Measurements from ENCODE around the gene RAPGEF4. TPM values are rescaled to one million over a fixed set of nuclear protein-coding genes. Genes with fewer than 3 reads are reported as not detected.

Gene RAPGEF4
- polyA plus RNA-seq, 3 donors, result not detected

GRCh38 chr2:172928756-172929155, 193.1 kb downstream of the RAPGEF4 start:
- WGBS (ENCODE audit: insufficient coverage), result no CpG with 5 or more reads among the region's 2 CpGs
- TF ChIP-seq, protein P1, sequence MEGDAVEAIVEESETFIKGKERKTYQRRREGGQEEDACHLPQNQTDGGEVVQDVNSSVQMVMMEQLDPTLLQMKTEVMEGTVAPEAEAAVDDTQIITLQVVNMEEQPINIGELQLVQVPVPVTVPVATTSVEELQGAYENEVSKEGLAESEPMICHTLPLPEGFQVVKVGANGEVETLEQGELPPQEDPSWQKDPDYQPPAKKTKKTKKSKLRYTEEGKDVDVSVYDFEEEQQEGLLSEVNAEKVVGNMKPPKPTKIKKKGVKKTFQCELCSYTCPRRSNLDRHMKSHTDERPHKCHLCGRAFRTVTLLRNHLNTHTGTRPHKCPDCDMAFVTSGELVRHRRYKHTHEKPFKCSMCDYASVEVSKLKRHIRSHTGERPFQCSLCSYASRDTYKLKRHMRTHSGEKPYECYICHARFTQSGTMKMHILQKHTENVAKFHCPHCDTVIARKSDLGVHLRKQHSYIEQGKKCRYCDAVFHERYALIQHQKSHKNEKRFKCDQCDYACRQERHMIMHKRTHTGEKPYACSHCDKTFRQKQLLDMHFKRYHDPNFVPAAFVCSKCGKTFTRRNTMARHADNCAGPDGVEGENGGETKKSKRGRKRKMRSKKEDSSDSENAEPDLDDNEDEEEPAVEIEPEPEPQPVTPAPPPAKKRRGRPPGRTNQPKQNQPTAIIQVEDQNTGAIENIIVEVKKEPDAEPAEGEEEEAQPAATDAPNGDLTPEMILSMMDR (IDR thresholded peaks at IDR 0.05), result no peak
- H3K4me3 ChIP-seq (replicated peaks in 1 of 3; ENCODE audit: low read depth in 2 of 3, low read length in 3 of 3), result no peak overlapping the region
- peaks cover 15% of the 10 kb centered on the region for H3K4me1 Mint-ChIP-seq
- H2AFZ ChIP-seq (ENCODE audit: insufficient read depth, low read depth, low read length, poor library complexity, severe bottlenecking), result no peak overlapping the region
- H3K9ac ChIP-seq (ENCODE audit: insufficient read depth, low read length, poor library complexity, severe bottlenecking), result no peak overlapping the region
- DNase-seq, result no peak
- H3K36me3 ChIP-seq (replicated peaks in 1 of 2; ENCODE audit: control insufficient read depth in 1 of 2, insufficient read depth in 2 of 2, low read length in 2 of 2), result no peaks in the 10 kb centered on the region
- intact Hi-C loops (cut with micrococcal nuclease), result no loop called here
- H3K4me2 ChIP-seq (replicated peaks; ENCODE audit: extremely low read depth, low read length, poor library complexity, severe bottlenecking), result no peak overlapping the region
- H3K79me2 ChIP-seq (ENCODE audit: insufficient read depth, low read length), result no peaks in the 10 kb centered on the region
- H3K27me3 Mint-ChIP-seq (ENCODE audit: low read depth in 3 of 3), result peaks cover 2 to 8% (median 4%) of the 10 kb centered on the region in 3 donors
- H3K9me3 Mint-ChIP-seq, result no peaks in the 10 kb centered on the region
- no peak overlapping the region for H3K27ac Mint-ChIP-seq
- peaks cover 6 to 10% of the 10 kb centered on the region in 2 donors for H3K4me1 ChIP-seq (ENCODE audit: control insufficient read depth in 1 of 2, insufficient read depth in 2 of 2, low read length in 2 of 2)
- H4K20me1 ChIP-seq (ENCODE audit: insufficient read depth, low read length), result no peaks in the 10 kb centered on the region
- H3K36me3 Mint-ChIP-seq, result no peaks in the 10 kb centered on the region
- no peak overlapping the region for H3K4me3 Mint-ChIP-seq
- H3K9me3 ChIP-seq (replicated peaks in 1 of 2; ENCODE audit: control insufficient read depth in 1 of 2, insufficient read depth in 1 of 2, low read length in 2 of 2), result no peaks in the 10 kb centered on the region
- H3K27ac ChIP-seq (ENCODE audit: low read depth in 1 of 2, low read length in 2 of 2), result no peak overlapping the region
- H3K27me3 ChIP-seq (ENCODE audit: control insufficient read depth in 2 of 2, insufficient read depth in 2 of 2, low read length in 2 of 2), result no peaks in the 10 kb centered on the region

DNA sequence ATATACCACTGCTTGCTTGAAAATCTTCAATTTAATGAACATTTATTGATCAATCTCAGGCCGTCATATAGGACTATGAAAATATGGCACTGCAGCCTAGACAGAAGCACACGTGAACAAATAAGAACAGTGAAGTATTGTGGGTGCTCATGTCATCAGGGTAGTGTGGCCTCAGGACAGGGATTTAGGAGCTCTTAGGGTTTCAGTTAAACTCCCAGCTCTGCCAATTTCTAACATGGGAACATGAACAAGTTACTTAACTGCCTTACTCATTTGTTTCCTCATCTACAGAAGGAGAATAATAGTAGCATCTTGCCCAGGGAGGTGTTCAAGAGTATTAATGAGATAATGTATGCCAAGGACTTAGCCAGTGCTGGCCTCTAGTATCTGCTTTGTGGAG, 194.0 kb downstream of the RAPGEF4 start:
- H3K4me1 Mint-ChIP-seq, result peaks cover 15% of the 10 kb centered on the region
- no peaks in the 10 kb centered on the region for H3K27me3 ChIP-seq (ENCODE audit: control insufficient read depth in 2 of 2, insufficient read depth in 2 of 2, low read length in 2 of 2)
- intact Hi-C loops (cut with micrococcal nuclease), result no loop called here
- H2AFZ ChIP-seq (ENCODE audit: insufficient read depth, low read depth, low read length, poor library complexity, severe bottlenecking), result no peak overlapping the region
- no peaks in the 10 kb centered on the region for H3K79me2 ChIP-seq (ENCODE audit: insufficient read depth, low read length)
- no CpG with 5 or more reads among the region's 2 CpGs for WGBS (ENCODE audit: insufficient coverage)
- peaks cover 6 to 10% of the 10 kb centered on the region in 2 donors for H3K4me1 ChIP-seq (ENCODE audit: control insufficient read depth in 1 of 2, insufficient read depth in 2 of 2, low read length in 2 of 2)
- H4K20me1 ChIP-seq (ENCODE audit: insufficient read depth, low read length), result no peaks in the 10 kb centered on the region
- no peak overlapping the region for H3K4me3 Mint-ChIP-seq
- no peak overlapping the region for H3K4me2 ChIP-seq (replicated peaks; ENCODE audit: extremely low read depth, low read length, poor library complexity, severe bottlenecking)
- peak overlapping the region in 1 of 7 donors; percentile 5 for H3K27ac Mint-ChIP-seq
- no peaks in the 10 kb centered on the region for H3K9me3 Mint-ChIP-seq
- no peak for DNase-seq
- no peak overlapping the region for H3K4me3 ChIP-seq (replicated peaks in 1 of 3; ENCODE audit: low read depth in 2 of 3, low read length in 3 of 3)
- H3K36me3 Mint-ChIP-seq, result no peaks in the 10 kb centered on the region
- H3K27me3 Mint-ChIP-seq (ENCODE audit: low read depth in 3 of 3), result peaks cover 2 to 8% (median 4%) of the 10 kb centered on the region in 3 donors
- TF ChIP-seq, protein P1 (IDR thresholded peaks at IDR 0.05), result no peak
- no peaks in the 10 kb centered on the region for H3K36me3 ChIP-seq (replicated peaks in 1 of 2; ENCODE audit: control insufficient read depth in 1 of 2, insufficient read depth in 2 of 2, low read length in 2 of 2)
- H3K9ac ChIP-seq (ENCODE audit: insufficient read depth, low read length, poor library complexity, severe bottlenecking), result no peak overlapping the region
- no peaks in the 10 kb centered on the region for H3K9me3 ChIP-seq (replicated peaks in 1 of 2; ENCODE audit: control insufficient read depth in 1 of 2, insufficient read depth in 1 of 2, low read length in 2 of 2)
- no peak overlapping the region for H3K27ac ChIP-seq (ENCODE audit: low read depth in 1 of 2, low read length in 2 of 2)
